GM12878 (cell line): ENCODE results near the gene ZYG11B. TPM values are rescaled to one million over a fixed set of nuclear protein-coding genes. Genes with fewer than 3 reads are reported as not detected.
"Not testable (repeated sequence)": the region's sequence is repeated elsewhere in the genome, so short reads cannot be mapped to it uniquely, and the experiment has no call there.

Experiments used
- ATAC-seq: fragments of 200-7000 bp; cut with Tn5 transposase; 3 replicates; pipeline ENCODE4 v1.9.1; 2020; ENCODE audit warnings: mild to moderate bottlenecking, moderate library complexity
- BruUV-seq: library from RNA; stranded (reverse); fragments of 400-500 nt; replicated peaks from 2 replicates; lab custom pipeline; 2021; lab: Mats Ljungman, UMichigan
- CTCF ChIA-PET: fragments of 300-600 bp; sonication (Branson Sonifier 250); formaldehyde crosslinking; extraction: SDS; loops from one replicate; lab custom pipeline; 2021; ENCODE audit warnings: inconsistent platforms; lab: Yijun Ruan, JAX
- POLR2A ChIA-PET: fragments of 350-600 bp; formaldehyde crosslinking; extraction: SDS; loops from one replicate; lab custom pipeline; 2021; ENCODE audit warnings: inconsistent platforms; lab: Charles Lee
- RAD21 ChIA-PET: fragments of 300-600 bp; sonication (Branson Sonifier 250); formaldehyde crosslinking; loops from one replicate; lab custom pipeline; 2023; ENCODE audit warnings: antibody characterized with exemption; ENCODE audit not compliant: unreplicated experiment; lab: Charles Lee
- SMC1A ChIA-PET: fragments of 300-600 bp; sonication (Branson Sonifier 250); formaldehyde crosslinking; loops from one replicate; lab custom pipeline; 2023; ENCODE audit not compliant: unreplicated experiment, uncharacterized antibody; lab: Charles Lee
- DNase-seq: peaks from one replicate; pipeline ENCODE4 v3.0.0-alpha.2; 2011; ENCODE audit warnings: low read depth, low spot score
- FAIRE-seq: peaks from 3 replicates; lab custom pipeline; 2011; peaks lifted over from hg19 to GRCh38; lab: Jason Lieb, UNC
- H2AFZ ChIP-seq: 2 replicates; pipeline ENCODE4 v1.6.0; 2011; ENCODE audit warnings: low read depth, low read length, control low read depth; ENCODE audit not compliant: control insufficient read depth
- H3K27ac ChIP-seq: 2 replicates; pipeline ENCODE4 v1.5.1; 2011; ENCODE audit warnings: control low read depth; ENCODE audit not compliant: control insufficient read depth, insufficient read depth
- H3K27me3 ChIP-seq, 2 experiments: replicated peaks in 1 of 2; 2 replicates each; pipeline versions ENCODE4 v1.6.0 to v1.6.1; 2011; ENCODE audit warnings: low read length in 1 of 2; ENCODE audit not compliant: control insufficient read depth in 2 of 2, insufficient read depth in 2 of 2
- H3K36me3 ChIP-seq, 2 experiments: 2 replicates each; pipeline ENCODE4 v1.5.1; 2011; ENCODE audit warnings: low read length in 1 of 2; ENCODE audit not compliant: control insufficient read depth in 2 of 2, insufficient read depth in 2 of 2
- H3K4me1 ChIP-seq: 2 replicates; pipeline ENCODE4 v1.6.1; 2011; ENCODE audit warnings: mild to moderate bottlenecking, low read length, moderate library complexity, mixed read lengths; ENCODE audit not compliant: control insufficient read depth, insufficient read depth
- H3K4me2 ChIP-seq: 2 replicates; pipeline ENCODE4 v1.6.0; 2011; ENCODE audit warnings: control low read depth; ENCODE audit not compliant: control insufficient read depth, insufficient read depth
- H3K4me3 ChIP-seq: fragments of 200-600 bp; sonication (generic); 2 replicates; pipeline ENCODE4 v1.5.1; 2016
- H3K79me2 ChIP-seq: 2 replicates; pipeline ENCODE4 v1.6.0; 2011; ENCODE audit warnings: low read length; ENCODE audit not compliant: control insufficient read depth, insufficient read depth
- H3K9ac ChIP-seq: 2 replicates; pipeline ENCODE4 v1.8.0; 2011; ENCODE audit warnings: low read length, control low read depth, mixed read lengths; ENCODE audit not compliant: control insufficient read depth, insufficient read depth
- H3K9me3 ChIP-seq: replicated peaks from 3 replicates; pipeline ENCODE4 v1.5.1; 2011; ENCODE audit warnings: mild to moderate bottlenecking, low read length; ENCODE audit not compliant: control insufficient read depth, insufficient read depth
- H4K20me1 ChIP-seq: 2 replicates; pipeline ENCODE4 v1.6.0; 2011; ENCODE audit not compliant: control insufficient read depth, insufficient read depth
- ZBTB40 ChIP-seq: fragments of 450-650 bp; IDR thresholded peaks from 2 replicates; pipeline ENCODE4 v1.6.1; 2016; ENCODE audit warnings: mild to moderate bottlenecking, moderate library complexity, borderline replicate concordance
- WGBS: methylation state at CpG from one replicate; pipeline ENCODE4 v1.1.6; 2016; ENCODE audit warnings: low lambda C conversion rate; ENCODE audit not compliant: insufficient replicate concordance, insufficient coverage; ENCODE audit errors: missing lambda C conversion rate; 5-methylcytosine and 5-hydroxymethylcytosine counted together
- in situ Hi-C: fragments of 300-500 bp; cut with MboI; formaldehyde crosslinking; loops from 9 replicates; pipeline ENCODE4 v1.14.3; 2018; ENCODE audit warnings: mixed read lengths
- intact Hi-C: fragments of 100-400 bp; cut with micrococcal nuclease; formaldehyde crosslinking; loops from one replicate; pipeline ENCODE4 v1.14.2; 2022; ENCODE audit not compliant: unreplicated experiment
- polyA plus RNA-seq, 11 experiments: library from polyadenylated mRNA; depleted of rRNA in 4 of 11; unstranded in 6 of 11; stranded (reverse) in 5 of 11; fragments of >200 nt; fragmentation: Nextera tagmentation in 4 of 11; fragmentation: Illumina TruSeq in 1 of 11; extraction: Ambion mirVana in 4 of 11; extraction: Trizol in 1 of 11; gene quantifications; 1 replicate in 1 of 11; 2 replicates in 10 of 11; pipeline versions ENCODE4 v1.2.1 to v1.2.3, GENCODE V29; 2011 to 2016; ENCODE audit warnings: inconsistent platforms in 2 of 11, missing spikeins in 2 of 11, low read depth in 1 of 11
- total RNA-seq, 4 experiments: library from RNA; depleted of rRNA in 3 of 4; stranded (reverse); fragments of >200 nt in 3 of 4; fragmentation: Illumina TruSeq in 1 of 4; extraction: Trizol in 1 of 4; gene quantifications; 2 replicates each; pipeline versions ENCODE4 v1.2.1 to v1.2.3, GENCODE V29; 2013 to 2021

The ZYG11B gene
- total and polyA plus RNA-seq, 10 of the 15 experiments (the other 5 are each of a cell fraction or from before 2014, with no cell fraction given): 1.8 to 8.5 (median 5.3) TPM

DNA sequence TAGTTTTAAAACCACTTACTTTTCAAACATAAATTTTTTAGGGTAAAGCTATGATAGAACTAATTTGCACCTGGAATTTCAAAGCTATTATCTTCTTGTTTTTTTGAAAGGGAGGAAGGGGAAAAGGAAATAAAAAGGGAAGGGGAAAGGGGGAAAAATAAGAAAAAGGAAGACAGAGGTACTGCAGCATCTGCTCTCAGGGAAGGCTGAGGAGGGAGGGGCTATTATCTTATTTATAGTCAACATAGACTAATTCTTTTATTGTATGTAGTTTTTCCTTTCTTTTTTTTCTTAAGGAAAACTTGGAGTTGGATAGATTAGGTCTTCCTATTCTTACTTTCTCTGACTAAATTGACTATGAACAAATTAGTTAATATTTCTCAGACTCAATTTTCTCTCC is 74.8 kb downstream of the ZYG11B start (continued):
- no peak for TF ChIP-seq ZBTB40

- in situ Hi-C loops: not testable (repeated sequence)
Observed at GRCh38 chr1:52804083-52804482, 77.8 kb downstream of the ZYG11B start.

More at GRCh38 chr1:52804083-52804482, 77.8 kb downstream of the ZYG11B start:
- FAIRE-seq, intact Hi-C loops, H3K4me3 ChIP-seq, H2AFZ ChIP-seq, H3K27ac ChIP-seq, H3K4me1 ChIP-seq, SMC1A ChIA-PET, DNase-seq, H3K4me2 ChIP-seq, ATAC-seq, H3K27me3 ChIP-seq, RAD21 ChIA-PET, H3K79me2 ChIP-seq, H3K9me3 ChIP-seq, H3K36me3 ChIP-seq, H3K9ac ChIP-seq, H4K20me1 ChIP-seq, BruUV-seq: not testable (repeated sequence)
- CTCF ChIA-PET: interaction anchor here (0.6 kb wide), 1 partner anchor 103 kb away, joined by 3 read pairs; no protein-coding TSS in a partner anchor
- WGBS: 97% methylated on average over 3 of the region's 3 CpGs
- POLR2A ChIA-PET: interaction anchor here (1.0 kb wide), 1 partner anchor 12 kb away, joined by 5 read pairs; no protein-coding TSS in a partner anchor
